Fibroblast of lung (primary cell): ENCODE measurements around the gene MYO3B. TPM values are rescaled to one million over a fixed set of nuclear protein-coding genes. Genes with fewer than 3 reads are reported as not detected.
A peak's percentile ranks its signal among the peaks of the same experiment; 100 is the strongest.

Experiments used
- DNase-seq, 2 donors: peaks; one replicate each; pipeline versions ENCODE4 v3.0.0 to v3.0.0-alpha.2; 2010; ENCODE audit warnings: low read depth in 2 of 2
- H2AFZ ChIP-seq: 2 replicates; pipeline ENCODE4 v1.5.1; 2012; ENCODE audit warnings: low read length, control low read depth, inconsistent platforms
- H3K27ac ChIP-seq: 2 replicates; pipeline ENCODE4 v1.5.1; 2011; ENCODE audit warnings: low read length, control low read depth; ENCODE audit not compliant: insufficient read depth
- H3K27me3 ChIP-seq: 2 replicates; pipeline ENCODE4 v1.5.1; 2011; ENCODE audit warnings: mild to moderate bottlenecking, low read length; ENCODE audit not compliant: control insufficient read depth, insufficient read depth
- H3K36me3 ChIP-seq: 2 replicates; pipeline ENCODE4 v1.5.1; 2011; ENCODE audit warnings: low read length; ENCODE audit not compliant: control insufficient read depth, insufficient read depth
- H3K4me1 ChIP-seq: 2 replicates; pipeline ENCODE4 v1.5.1; 2011; ENCODE audit warnings: low read length; ENCODE audit not compliant: control insufficient read depth, insufficient read depth; ENCODE audit errors: extremely low read depth
- H3K4me2 ChIP-seq: 2 replicates; pipeline ENCODE4 v1.5.1; 2011; ENCODE audit warnings: low read length, control low read depth; ENCODE audit not compliant: insufficient read depth; ENCODE audit errors: extremely low read depth
- H3K4me3 ChIP-seq, 4 experiments: fragments of 200-600 bp in 1 of 4; sonication (generic) in 1 of 4; replicated peaks in 1 of 4; 2 replicates each; pipeline ENCODE4 v1.5.1; 2011 to 2016; ENCODE audit warnings: low read length in 4 of 4, low read depth in 3 of 4, mild to moderate bottlenecking in 3 of 4, control low read depth in 2 of 4, inconsistent platforms in 1 of 4, mixed read lengths in 1 of 4; ENCODE audit not compliant: insufficient read depth in 1 of 4; ENCODE audit errors: control extremely low read depth in 1 of 4
- H3K79me2 ChIP-seq: 2 replicates; pipeline ENCODE4 v1.5.1; 2012; ENCODE audit warnings: mild to moderate bottlenecking, low read length, inconsistent platforms; ENCODE audit not compliant: control insufficient read depth, insufficient read depth
- H3K9ac ChIP-seq: 2 replicates; pipeline ENCODE4 v1.5.1; 2011; ENCODE audit warnings: mild to moderate bottlenecking, low read length, control low read depth; ENCODE audit not compliant: insufficient read depth
- H3K9me3 ChIP-seq: 2 replicates; pipeline ENCODE4 v1.5.1; 2012; ENCODE audit warnings: low read depth, low read length; ENCODE audit not compliant: control insufficient read depth, insufficient read depth
- H4K20me1 ChIP-seq: 2 replicates; pipeline ENCODE4 v1.5.1; 2011; ENCODE audit warnings: low read length; ENCODE audit not compliant: control insufficient read depth, insufficient read depth; ENCODE audit errors: extremely low read depth
- CTCF ChIP-seq, 2 donors: IDR thresholded peaks in 1 of 2; conservative IDR thresholded peaks in 1 of 2; 1 replicate in 1 of 2; 2 replicates in 1 of 2; pipeline ENCODE4 v1.5.1; 2011 to 2012; ENCODE audit warnings: low read length in 2 of 2, control low read depth in 1 of 2, inconsistent platforms in 1 of 2, low read depth in 1 of 2, mild to moderate bottlenecking in 1 of 2
- EZH2 ChIP-seq: IDR thresholded peaks from 2 replicates; pipeline ENCODE4 v1.5.1; 2012; ENCODE audit warnings: low read length, control low read depth, mild to moderate bottlenecking; ENCODE audit errors: missing control alignments
- polyA plus RNA-seq, 2 donors: library from polyadenylated mRNA; depleted of rRNA in 1 of 2; stranded (reverse) in 1 of 2; unstranded in 1 of 2; fragments of >200 nt; gene quantifications; 2 replicates each; pipeline ENCODE4 v1.2.1, GENCODE V29; 2011 to 2012; ENCODE audit warnings: missing spikeins in 1 of 2
- total RNA-seq: library from RNA; depleted of rRNA; stranded (reverse); fragments of >200 nt; gene quantifications from 2 replicates; pipeline ENCODE4 v1.2.1, GENCODE V29; 2014

MYO3B gene
- total and polyA plus RNA-seq, 2 donors (not counting 1 experiment from before 2014, with no cell fraction given) = 0.06 to 0.50 TPM

GRCh38 chr2:170235860-170236679 is 58.1 kb downstream of the MYO3B start:
- H3K36me3 ChIP-seq = no peaks in the 10 kb centered on the region
- no peaks in the 10 kb centered on the region for H3K79me2 ChIP-seq
- no peak overlapping the region for H3K9ac ChIP-seq
- no peak overlapping the region for H2AFZ ChIP-seq
- no peak overlapping the region for H3K27ac ChIP-seq
- H3K4me1 ChIP-seq = no peaks in the 10 kb centered on the region
- H3K4me3 ChIP-seq = no peak overlapping the region
- DNase-seq = peak; percentile 45 to 47
- TF ChIP-seq EZH2 (no peak), CTCF (conservative IDR thresholded peaks at IDR 0.05 in 1 of 2, IDR thresholded peaks at IDR 0.05 in 1 of 2; ENCODE audit: low read depth in 1 of 2, low read length in 2 of 2) (peak; percentile 48 to 52)
- peaks cover 3% of the 10 kb centered on the region for H3K27me3 ChIP-seq
- H3K4me2 ChIP-seq = no peak overlapping the region
- no peaks in the 10 kb centered on the region for H3K9me3 ChIP-seq
- H4K20me1 ChIP-seq = no peaks in the 10 kb centered on the region

- Histone ChIP-seq H3K4me2 (no peak overlapping the region), H3K36me3 (no peaks in the 10 kb centered on the region), H4K20me1 (no peaks in the 10 kb centered on the region), H3K4me3 (no peak overlapping the region), H3K27me3 (peaks cover 3% of the 10 kb centered on the region), H3K79me2 (no peaks in the 10 kb centered on the region), H2AFZ (no peak overlapping the region), H3K9me3 (no peaks in the 10 kb centered on the region), H3K4me1 (no peaks in the 10 kb centered on the region), H3K9ac (no peak overlapping the region), H3K27ac (no peak overlapping the region)
- DNase-seq = no peak
- TF ChIP-seq EZH2 (no peak), CTCF (conservative IDR thresholded peaks at IDR 0.05 in 1 of 2, IDR thresholded peaks at IDR 0.05 in 1 of 2; ENCODE audit: low read depth in 1 of 2, low read length in 2 of 2) (no peak)
These were observed 58.7 kb downstream of the MYO3B start for GRCh38 chr2:170236680-170237047.

GRCh38 chr2:170237572-170238120 is 59.7 kb downstream of the MYO3B start:
- Histone ChIP-seq H3K4me3 (no peak overlapping the region), H2AFZ (no peak overlapping the region), H3K4me1 (no peaks in the 10 kb centered on the region), H3K79me2 (no peaks in the 10 kb centered on the region), H3K36me3 (no peaks in the 10 kb centered on the region), H3K9ac (no peak overlapping the region), H3K4me2 (no peak overlapping the region), H3K27ac (no peak overlapping the region), H3K9me3 (no peaks in the 10 kb centered on the region), H3K27me3 (peaks cover 3% of the 10 kb centered on the region), H4K20me1 (no peaks in the 10 kb centered on the region)
- TF ChIP-seq EZH2 (no peak), CTCF (conservative IDR thresholded peaks at IDR 0.05 in 1 of 2, IDR thresholded peaks at IDR 0.05 in 1 of 2; ENCODE audit: low read depth in 1 of 2, low read length in 2 of 2) (no peak)
- DNase-seq = no peak
